Fibroblast of pulmonary artery (primary cell): ENCODE measurements around the gene TGM1.

ENCODE experiments used
- DNase-seq: peaks from one replicate; pipeline ENCODE4 v3.0.0-alpha.2; 2010; ENCODE audit warnings: low read depth
- H3K4me3 ChIP-seq: replicated peaks from 2 replicates; pipeline ENCODE4 v1.5.1; 2011; ENCODE audit warnings: low read depth, mild to moderate bottlenecking, control low read depth, low read length, moderate library complexity
- TF ChIP-seq, protein P1 (sequence below): IDR thresholded peaks from 2 replicates; pipeline ENCODE4 v1.5.1; 2011; ENCODE audit warnings: mild to moderate bottlenecking, control low read depth, low read length, inconsistent platforms; ENCODE audit errors: missing control alignments

Gene TGM1

DNA sequence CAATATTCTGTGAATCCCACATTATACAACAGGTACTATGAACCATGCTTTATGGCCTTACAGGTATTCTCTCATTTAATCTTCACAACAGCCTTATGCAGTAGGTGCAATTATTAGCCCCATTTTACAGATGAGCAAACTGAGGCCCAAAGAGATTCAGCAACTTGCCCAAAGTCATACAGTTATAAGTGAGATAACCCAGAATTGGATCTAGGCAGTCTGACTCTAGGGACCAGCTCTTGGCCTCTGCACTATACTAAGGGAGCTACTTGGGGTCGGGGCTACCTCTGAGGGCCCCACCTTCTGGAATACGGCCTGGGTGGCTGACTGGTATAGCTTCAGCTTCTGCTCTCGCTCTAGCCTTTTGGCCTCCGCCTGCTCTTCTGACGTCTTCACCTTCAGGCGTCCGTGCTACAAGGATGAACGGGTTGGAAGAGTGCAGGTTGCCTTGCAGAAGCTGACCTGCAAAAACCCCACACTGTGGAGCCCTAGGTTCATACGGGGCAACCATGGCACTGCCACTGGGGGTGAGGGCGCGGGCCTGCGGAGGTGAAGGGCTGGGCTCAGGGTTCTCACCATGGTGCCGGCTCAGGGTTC lies 7.7 kb upstream of the TGM1 start:
- TF ChIP-seq, protein P1, sequence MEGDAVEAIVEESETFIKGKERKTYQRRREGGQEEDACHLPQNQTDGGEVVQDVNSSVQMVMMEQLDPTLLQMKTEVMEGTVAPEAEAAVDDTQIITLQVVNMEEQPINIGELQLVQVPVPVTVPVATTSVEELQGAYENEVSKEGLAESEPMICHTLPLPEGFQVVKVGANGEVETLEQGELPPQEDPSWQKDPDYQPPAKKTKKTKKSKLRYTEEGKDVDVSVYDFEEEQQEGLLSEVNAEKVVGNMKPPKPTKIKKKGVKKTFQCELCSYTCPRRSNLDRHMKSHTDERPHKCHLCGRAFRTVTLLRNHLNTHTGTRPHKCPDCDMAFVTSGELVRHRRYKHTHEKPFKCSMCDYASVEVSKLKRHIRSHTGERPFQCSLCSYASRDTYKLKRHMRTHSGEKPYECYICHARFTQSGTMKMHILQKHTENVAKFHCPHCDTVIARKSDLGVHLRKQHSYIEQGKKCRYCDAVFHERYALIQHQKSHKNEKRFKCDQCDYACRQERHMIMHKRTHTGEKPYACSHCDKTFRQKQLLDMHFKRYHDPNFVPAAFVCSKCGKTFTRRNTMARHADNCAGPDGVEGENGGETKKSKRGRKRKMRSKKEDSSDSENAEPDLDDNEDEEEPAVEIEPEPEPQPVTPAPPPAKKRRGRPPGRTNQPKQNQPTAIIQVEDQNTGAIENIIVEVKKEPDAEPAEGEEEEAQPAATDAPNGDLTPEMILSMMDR = no peak
- DNase-seq = no peak
- H3K4me3 ChIP-seq = peak overlapping the region; percentile 78

DNA sequence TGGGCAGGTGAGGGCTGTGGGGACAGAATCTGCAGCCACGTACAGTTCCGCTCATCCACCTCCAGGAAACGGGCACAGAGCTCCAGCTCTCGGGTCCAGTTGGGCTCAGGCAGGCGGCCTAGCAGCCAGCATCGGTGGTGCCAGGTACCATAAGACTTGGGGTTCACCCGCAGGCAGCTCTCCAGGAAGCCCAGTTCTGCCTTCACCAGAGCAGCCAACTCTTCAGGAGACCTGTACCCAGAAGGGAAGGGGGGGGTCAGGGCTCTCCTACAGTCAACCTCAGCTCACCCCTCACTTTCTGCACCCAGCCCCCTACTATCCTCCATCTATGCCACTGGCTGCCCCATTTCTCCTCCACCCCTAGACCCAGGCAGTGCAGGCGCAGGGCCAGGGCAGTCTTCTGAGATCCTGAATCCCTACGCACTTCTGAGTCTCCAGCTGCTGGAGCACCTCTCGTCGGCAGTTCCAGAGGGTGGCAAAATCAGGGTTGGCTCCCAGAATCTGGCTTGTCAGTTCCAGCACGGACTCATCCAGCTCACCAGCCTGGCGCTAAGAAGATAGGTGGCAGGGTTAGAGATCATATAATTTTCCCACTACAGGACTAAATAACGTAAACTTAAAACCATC lies 7.0 kb upstream of the TGM1 start:
- H3K4me3 ChIP-seq = no peak overlapping the region
- DNase-seq = no peak
- TF ChIP-seq, protein P1 = no peak

- DNase-seq = no peak
- TF ChIP-seq, protein P1 = no peak
- H3K4me3 ChIP-seq = no peak overlapping the region
Measured at GRCh38 chr14:24269368-24269767, 6.4 kb upstream of the TGM1 start.

GRCh38 chr14:24268225-24268624 lies 5.2 kb upstream of the TGM1 start:
- TF ChIP-seq, protein P1 = no peak
- no peak overlapping the region for H3K4me3 ChIP-seq
- DNase-seq = no peak

DNA sequence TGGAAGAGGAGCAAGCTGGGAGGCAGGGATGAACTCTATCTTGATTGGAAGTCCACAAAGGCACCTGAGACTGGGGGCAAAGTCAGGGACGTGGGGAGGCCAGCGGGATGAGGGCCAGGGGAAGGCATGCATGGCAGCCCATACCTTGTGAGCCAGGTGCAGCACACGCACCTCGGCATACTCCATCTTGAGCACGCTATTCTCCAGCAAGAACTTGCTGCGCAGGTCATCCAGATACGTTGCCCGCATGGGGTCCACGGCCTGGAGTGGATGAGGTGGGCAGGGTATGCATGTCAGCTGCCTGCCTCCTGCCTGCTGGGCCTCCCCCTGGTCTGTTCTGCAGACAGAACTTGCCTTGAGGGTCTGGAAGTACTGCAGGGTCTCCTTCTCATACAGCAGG lies 4.5 kb upstream of the TGM1 start:
- TF ChIP-seq, protein P1 = no peak

DNA sequence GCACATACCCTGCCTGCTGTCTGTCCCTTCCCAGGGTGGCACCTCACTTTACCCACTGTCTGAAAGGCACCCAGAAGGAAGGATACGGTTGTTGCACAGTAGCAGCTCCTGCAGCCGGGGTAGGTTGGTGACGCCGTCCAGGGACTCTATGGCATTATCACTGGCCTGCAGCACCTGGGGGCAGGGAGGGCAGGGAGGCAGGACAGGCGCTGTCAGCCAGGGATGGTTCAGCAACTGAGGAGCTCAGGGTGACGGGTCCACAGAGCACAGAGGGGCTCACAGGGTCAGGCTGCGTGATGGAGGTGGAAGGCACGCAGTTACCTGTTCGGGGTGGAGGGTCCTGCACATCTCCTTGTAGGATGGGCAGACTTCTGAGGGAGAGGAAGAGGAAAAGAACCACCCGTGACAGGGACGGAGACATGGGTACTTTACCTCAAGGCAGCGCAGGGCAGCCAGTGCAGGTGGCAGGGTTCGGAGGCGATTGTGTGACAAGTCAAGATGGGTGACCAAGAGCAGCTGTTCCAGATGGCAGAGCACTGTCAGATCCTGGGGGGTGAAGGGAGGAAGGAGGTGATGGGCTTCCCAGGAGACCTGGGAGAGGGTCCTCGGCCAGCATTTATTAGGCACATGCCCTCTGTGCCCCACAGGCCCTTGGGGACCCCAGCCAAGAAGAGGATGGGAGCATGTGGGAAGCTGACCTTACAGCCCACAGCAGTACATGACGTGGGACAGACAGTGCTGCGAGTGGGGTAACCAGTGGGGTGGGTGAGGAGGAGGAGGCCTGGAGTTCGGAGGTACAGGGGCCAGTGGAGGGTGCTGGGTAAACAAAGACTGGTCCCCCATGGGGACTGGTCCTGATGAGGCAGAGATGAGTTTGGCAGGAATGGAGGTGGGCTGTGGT lies 3.6 kb upstream of the TGM1 start:
- H3K4me3 ChIP-seq = no peak overlapping the region
- TF ChIP-seq, protein P1 = no peak
- DNase-seq = no peak

More for the DNA sequence above, 4.5 kb upstream of the TGM1 start:
- no peak for DNase-seq
- H3K4me3 ChIP-seq = no peak overlapping the region
